Right renal cortex interstitium (tissue), 3 donors: Measurements from ENCODE around the gene STX2. TPM values are rescaled to one million over a fixed set of nuclear protein-coding genes. Genes with fewer than 3 reads are reported as not detected.

Experiments
- polyA plus RNA-seq, 3 donors: library from polyadenylated mRNA; unstranded; fragments of 120-200 nt; gene quantifications; one replicate each; pipeline ENCODE4 v1.2.1, GENCODE V29; 2013; ENCODE audit not compliant: insufficient read length in 3 of 3

The STX2 gene
- polyA plus RNA-seq, 3 donors = 26.7 to 28.2 (median 27.9) TPM

Other genes starting within 250 kb of the STX2 start
- gene RIMBP2, start 123.0 kb downstream of the STX2 start, polyA plus RNA-seq = 10 to 100 TPM; 10.7 to 17.7 (median 16.6) TPM
- 100 to 1,000 TPM; 680 to 798 (median 775) TPM for gene RAN, start 32.8 kb upstream of the STX2 start, polyA plus RNA-seq
- gene ADGRD1, start 114.7 kb upstream of the STX2 start, polyA plus RNA-seq = 10 to 100 TPM; 12.5 to 15.5 (median 14.5) TPM